ENCODE measurements around the gene NODAL. TPM values are rescaled to one million over a fixed set of nuclear protein-coding genes. Genes with fewer than 3 reads are reported as not detected.

Gene NODAL
- total RNA-seq, 1 donor from 2014 or later, result 0.92 TPM

GRCh38 chr10:70432561-70433263 lies 8.8 kb downstream of the NODAL start:
- no peak for DNase-seq

GRCh38 chr10:70432101-70432500 lies 9.4 kb downstream of the NODAL start:
- DNase-seq, result peak; percentile 72

- peak; percentile 76 for DNase-seq
Observed at GRCh38 chr10:70430493-70431445, 10.7 kb downstream of the NODAL start.

- peak; percentile 93 for DNase-seq
Observed at GRCh38 chr10:70426823-70427222, 14.7 kb downstream of the NODAL start.

GRCh38 chr10:70425096-70425495 lies 16.4 kb downstream of the NODAL start:
- DNase-seq, result no peak

GRCh38 chr10:70424320-70424719 lies 17.2 kb downstream of the NODAL start:
- no peak for DNase-seq

- no peak for DNase-seq
Observed at GRCh38 chr10:70418713-70419112, 22.8 kb downstream of the NODAL start.

- no peak for DNase-seq
Observed at GRCh38 chr10:70418229-70418628, 23.3 kb downstream of the NODAL start.

- DNase-seq, result no peak
Observed at GRCh38 chr10:70417568-70417967, 23.9 kb downstream of the NODAL start.

- no peak for DNase-seq
Observed at GRCh38 chr10:70412356-70412755, 29.1 kb downstream of the NODAL start.

- DNase-seq, result no peak
Observed at GRCh38 chr10:70410608-70411007, 30.9 kb downstream of the NODAL start.

GRCh38 chr10:70409772-70410171 lies 31.7 kb downstream of the NODAL start:
- no peak for DNase-seq

GRCh38 chr10:70405037-70405824 lies 36.2 kb downstream of the NODAL start:
- peak; percentile 87 for DNase-seq

- DNase-seq, result peak; percentile 60
Observed at GRCh38 chr10:70404787-70405036, 36.8 kb downstream of the NODAL start.

GRCh38 chr10:70404036-70404786 lies 37.3 kb downstream of the NODAL start, which contains the start of gene EIF4EBP2:
Gene EIF4EBP2, plus strand, starts transcription at chr10:70404145. Its CDS starts 257 bp downstream, at chr10:70404402.
- peak; percentile 99 for DNase-seq

- no peak for DNase-seq
Observed at GRCh38 chr10:70403483-70404035, 37.9 kb downstream of the NODAL start.

GRCh38 chr10:70399177-70399576 lies 42.3 kb downstream of the NODAL start:
- DNase-seq, result no peak

GRCh38 chr10:70396140-70396539 lies 45.3 kb downstream of the NODAL start:
- DNase-seq, result no peak

GRCh38 chr10:70391654-70392053 lies 49.8 kb downstream of the NODAL start:
- no peak for DNase-seq
